B cell (primary cell): ENCODE measurements around the gene AGXT. TPM values are rescaled to one million over a fixed set of nuclear protein-coding genes. Genes with fewer than 3 reads are reported as not detected.

ENCODE experiments used
- ATAC-seq: fragments of 200-7000 bp; cut with Tn5 transposase; one replicate; pipeline ENCODE4 v1.10.0; 2021; ENCODE audit warnings: low read depth, mild to moderate bottlenecking, moderate number of reproducible peaks, moderate library complexity
- CTCF ChIA-PET: fragments of 350-600 bp; sonication (Branson Sonifier 250); formaldehyde crosslinking; loops from one replicate; lab custom pipeline; 2021; ENCODE audit warnings: antibody characterized with exemption, inconsistent platforms; lab: Charles Lee
- POLR2A ChIA-PET: fragments of 350-600 bp; sonication (Branson Sonifier 250); formaldehyde crosslinking; loops from one replicate; lab custom pipeline; 2021; ENCODE audit warnings: antibody characterized with exemption; lab: Charles Lee
- DNase-seq: peaks from one replicate; pipeline ENCODE4 v3.0.0; 2013
- H2AFZ ChIP-seq: 2 replicates; pipeline ENCODE4 v1.6.1; 2012; ENCODE audit warnings: mild to moderate bottlenecking, low read depth, low read length; ENCODE audit not compliant: insufficient read depth, poor library complexity, severe bottlenecking
- H3K27ac ChIP-seq, 2 donors: 1 replicate in 1 of 2; 2 replicates in 1 of 2; pipeline ENCODE4 v1.5.1; 2012 to 2013; ENCODE audit warnings: low read length in 2 of 2, mild to moderate bottlenecking in 2 of 2, moderate library complexity in 1 of 2
- H3K27me3 ChIP-seq, 4 experiments: fragments of 200-600 bp in 1 of 4; sonication (generic) in 1 of 4; replicated peaks in 1 of 4; 1 replicate in 2 of 4; 2 replicates in 2 of 4; pipeline versions ENCODE4 v1.6.1 to v1.7.0; 2013 to 2016; ENCODE audit warnings: low read length in 3 of 4, mild to moderate bottlenecking in 2 of 4, mixed read lengths in 1 of 4, moderate library complexity in 1 of 4; ENCODE audit not compliant: insufficient read depth in 4 of 4, control insufficient read depth in 3 of 4; ENCODE audit errors: control extremely low read depth in 1 of 4
- H3K36me3 ChIP-seq, 2 experiments: replicated peaks in 1 of 2; 1 replicate in 1 of 2; 2 replicates in 1 of 2; pipeline versions ENCODE4 v1.6.1 to v1.7.1; 2013; ENCODE audit warnings: low read length in 1 of 2; ENCODE audit not compliant: insufficient read depth in 2 of 2, control insufficient read depth in 1 of 2; ENCODE audit errors: control extremely low read depth in 1 of 2, extremely low read depth in 1 of 2
- H3K4me1 ChIP-seq, 2 donors: fragments of 200-600 bp in 1 of 2; sonication (generic) in 1 of 2; 1 replicate in 1 of 2; 2 replicates in 1 of 2; pipeline versions ENCODE4 v1.5.1 to v1.6.1; 2013 to 2017; ENCODE audit warnings: low read length in 2 of 2; ENCODE audit not compliant: control insufficient read depth in 2 of 2, insufficient read depth in 2 of 2
- H3K4me2 ChIP-seq: replicated peaks from 2 replicates; pipeline ENCODE3; 2012; ENCODE audit warnings: mild to moderate bottlenecking, low read depth, low read length; ENCODE audit not compliant: poor library complexity, severe bottlenecking
- H3K4me3 ChIP-seq, 5 experiments: fragments of 200-600 bp in 1 of 5; sonication (generic) in 1 of 5; 1 replicate in 3 of 5; 2 replicates in 2 of 5; pipeline versions ENCODE4 v1.5.1 to v1.7.0; 2011 to 2016; ENCODE audit warnings: low read length in 4 of 5, mild to moderate bottlenecking in 4 of 5, low read depth in 2 of 5, control low read depth in 1 of 5, moderate library complexity in 1 of 5; ENCODE audit not compliant: insufficient read depth in 1 of 5; ENCODE audit errors: control extremely low read depth in 1 of 5, extremely low read depth in 1 of 5
- H3K79me2 ChIP-seq: fragments of 200-600 bp; sonication (generic); one replicate; pipeline ENCODE4 v1.6.0; 2016; ENCODE audit warnings: low read length; ENCODE audit not compliant: control insufficient read depth, insufficient read depth
- H3K9ac ChIP-seq: fragments of 200-600 bp; sonication (generic); 2 replicates; pipeline ENCODE4 v1.6.1; 2017; ENCODE audit warnings: mild to moderate bottlenecking, low read length, moderate library complexity
- H3K9me3 ChIP-seq, 3 donors: one replicate each; pipeline versions ENCODE4 v1.6.1 to v1.7.1; 2013; ENCODE audit warnings: low read length in 2 of 3; ENCODE audit not compliant: control insufficient read depth in 2 of 3, insufficient read depth in 1 of 3; ENCODE audit errors: control extremely low read depth in 1 of 3
- H4K20me1 ChIP-seq: 2 replicates; pipeline ENCODE4 v1.6.0; 2012; ENCODE audit warnings: mild to moderate bottlenecking, low read length; ENCODE audit not compliant: insufficient read depth, control insufficient read depth, poor library complexity, severe bottlenecking
- H3K27ac Mint-ChIP-seq: one replicate; pipeline ENCODE4 v1.8.0; 2021; ENCODE audit warnings: mixed read lengths
- H3K27me3 Mint-ChIP-seq: one replicate; pipeline ENCODE4 v1.8.0; 2021; ENCODE audit warnings: mixed read lengths
- H3K4me1 Mint-ChIP-seq: one replicate; pipeline ENCODE4 v1.8.0; 2021; ENCODE audit warnings: mixed read lengths
- H3K4me3 Mint-ChIP-seq: one replicate; pipeline ENCODE4 v1.8.0; 2021; ENCODE audit warnings: mixed read lengths
- H3K9me3 Mint-ChIP-seq: one replicate; pipeline ENCODE4 v1.8.0; 2022; ENCODE audit warnings: mixed read lengths; ENCODE audit not compliant: insufficient read depth
- CTCF ChIP-seq: fragments of 200-600 bp; IDR thresholded peaks from one replicate; pipeline ENCODE4 v1.8.0; 2022; ENCODE audit warnings: antibody characterized with exemption, mild to moderate bottlenecking
- EZH2 ChIP-seq: IDR thresholded peaks from 2 replicates; pipeline ENCODE4 v1.6.1; 2012; ENCODE audit warnings: borderline replicate concordance, low read depth, mild to moderate bottlenecking, moderate library complexity, low read length; ENCODE audit not compliant: insufficient read depth, poor library complexity, severe bottlenecking
- WGBS: methylation state at CpG from one replicate; pipeline ENCODE4 v1.1.5; 2013; ENCODE audit warnings: missing lambda C conversion rate; ENCODE audit not compliant: insufficient coverage; 5-methylcytosine and 5-hydroxymethylcytosine counted together
- intact Hi-C: fragments of 100-400 bp; cut with micrococcal nuclease; formaldehyde crosslinking; loops from one replicate; pipeline ENCODE4 v1.10.0; 2022
- polyA plus RNA-seq: library from polyadenylated mRNA; depleted of rRNA; stranded (reverse); fragments of >200 nt; gene quantifications from 2 replicates; pipeline ENCODE4 v1.2.3, GENCODE V29; 2012
- total RNA-seq, 2 donors: library from RNA; stranded (reverse); fragments of 120-200 nt in 1 of 2; gene quantifications; 1 replicate in 1 of 2; 2 replicates in 1 of 2; pipeline versions ENCODE4 v1.2.3 to v1.2.4, GENCODE V29; 2013 to 2022

Gene AGXT
- total and polyA plus RNA-seq, 2 donors (not counting 1 experiment from before 2014, with no cell fraction given): not detected

- Histone ChIP-seq H3K79me2 (no peaks in the 10 kb centered on the region), H3K9ac (no peak overlapping the region), H3K4me3 (no peak overlapping the region), H3K27me3 (peaks cover 0 to 26% (median 9%) of the 10 kb centered on the region in 4 experiments), H3K4me1 (peaks cover 8 to 15% of the 10 kb centered on the region in 2 donors), H3K36me3 (no peaks in the 10 kb centered on the region), H3K9me3 (peaks cover 0 to 7% (median 0%) of the 10 kb centered on the region in 3 donors), H2AFZ (no peak overlapping the region), H3K27ac (no peak overlapping the region), H4K20me1 (no peaks in the 10 kb centered on the region), H3K4me2 (no peak overlapping the region)
- WGBS: 94% methylated on average over 34 of the region's 36 CpGs
- DNase-seq (no peak), ATAC-seq (no peak)
- Mint-ChIP-seq H3K4me1 (peaks cover 10% of the 10 kb centered on the region), H3K27ac (no peak overlapping the region), H3K9me3 (no peaks in the 10 kb centered on the region), H3K4me3 (no peak overlapping the region), H3K27me3 (peaks cover 9% of the 10 kb centered on the region)
- TF ChIP-seq EZH2 (no peak), CTCF (no peak)
- intact Hi-C loops: no loop called here
- ChIA-PET POLR2A (no interaction called here), CTCF (no interaction called here)
Measured at GRCh38 chr2:240918258-240919091, 49.9 kb downstream of the AGXT start.

DNA sequence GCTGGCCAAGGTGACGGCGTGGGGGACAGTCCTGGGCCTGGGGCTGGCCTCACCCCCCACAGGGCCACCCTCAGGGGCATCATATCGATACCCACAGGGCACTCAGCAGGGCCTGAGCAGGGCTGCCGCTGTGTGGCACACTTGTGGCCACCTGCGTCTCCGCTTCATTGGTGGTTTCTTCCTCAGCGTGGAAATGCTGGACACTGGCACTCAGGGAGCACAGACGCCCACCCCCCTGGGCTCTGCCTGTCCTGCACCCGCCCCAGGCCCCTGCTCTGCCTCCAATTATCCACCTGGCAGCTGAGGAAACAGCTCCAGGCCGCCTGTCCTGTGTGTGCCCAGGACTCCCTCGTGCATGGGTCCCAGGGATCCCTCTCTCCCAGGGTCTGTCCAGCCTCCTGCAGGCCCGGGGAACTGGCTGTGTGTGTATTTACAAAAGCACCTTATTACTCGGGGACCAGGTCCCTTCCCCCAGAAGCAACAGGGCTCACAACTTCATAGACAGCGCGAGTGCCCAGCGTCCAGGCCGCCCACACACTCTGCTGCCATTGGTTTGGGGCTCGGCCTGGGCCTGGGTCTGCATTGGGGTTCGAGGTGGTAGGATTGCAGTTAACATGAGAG, 50.6 kb downstream of the AGXT start:
- no peaks in the 10 kb centered on the region for H3K79me2 ChIP-seq
- DNase-seq (no peak), ATAC-seq (no peak)
- Mint-ChIP-seq H3K4me3 (no peak overlapping the region), H3K27ac (no peak overlapping the region), H3K27me3 (peaks cover 9% of the 10 kb centered on the region), H3K4me1 (peaks cover 8% of the 10 kb centered on the region), H3K9me3 (no peaks in the 10 kb centered on the region)
- intact Hi-C loops: no loop called here
- peaks cover 0 to under 1% (median 0%) of the 10 kb centered on the region in 3 donors for H3K9me3 ChIP-seq
- ChIA-PET POLR2A (no interaction called here), CTCF (no interaction called here)
- no peak overlapping the region for H3K9ac ChIP-seq
- no peak overlapping the region for H3K27ac ChIP-seq
- no peak for TF ChIP-seq CTCF
- no peak for TF ChIP-seq EZH2
- no peaks in the 10 kb centered on the region for H3K36me3 ChIP-seq
- H3K27me3 ChIP-seq: peaks cover 0 to 24% (median 7%) of the 10 kb centered on the region in 4 experiments
- WGBS: 93% methylated on average over 18 of the region's 19 CpGs
- H3K4me3 ChIP-seq: no peak overlapping the region
- H3K4me1 ChIP-seq: peaks cover 8 to 15% of the 10 kb centered on the region in 2 donors
- no peak overlapping the region for H3K4me2 ChIP-seq
- H4K20me1 ChIP-seq: no peaks in the 10 kb centered on the region
- H2AFZ ChIP-seq: no peak overlapping the region
